Measurements from ENCODE around the gene KRT2. TPM values are rescaled to one million over a fixed set of nuclear protein-coding genes. Genes with fewer than 3 reads are reported as not detected.

KRT2 gene
- not detected in 2 replicates for total RNA-seq

GRCh38 chr12:52651726-52652261 lies at the start of gene KRT2:
Gene KRT2 (minus strand): TSS chr12:52652211. CDS start chr12:52652142, 69 bp downstream.
- no peak for DNase-seq (ENCODE audit: low read depth)
- TF ChIP-seq CTCF (conservative IDR thresholded peaks at IDR 0.05; ENCODE audit: low read depth, low read length): no peak
- H3K4me3 ChIP-seq (ENCODE audit: low read depth, low read length): no peak within 1 kb of the TSS

- H3K4me3 ChIP-seq (ENCODE audit: low read depth, low read length): no peak overlapping the region
- no peak for TF ChIP-seq CTCF (conservative IDR thresholded peaks at IDR 0.05; ENCODE audit: low read depth, low read length)
- DNase-seq (ENCODE audit: low read depth): no peak
Measured at GRCh38 chr12:52701281-52701680, 49.3 kb upstream of the KRT2 start.

GRCh38 chr12:52699960-52700359 lies 47.9 kb upstream of the KRT2 start:
- no peak for TF ChIP-seq CTCF (conservative IDR thresholded peaks at IDR 0.05; ENCODE audit: low read depth, low read length)
- no peak for DNase-seq (ENCODE audit: low read depth)
- no peak overlapping the region for H3K4me3 ChIP-seq (ENCODE audit: low read depth, low read length)

- TF ChIP-seq CTCF (conservative IDR thresholded peaks at IDR 0.05; ENCODE audit: low read depth, low read length): no peak
- DNase-seq (ENCODE audit: low read depth): no peak
- H3K4me3 ChIP-seq (ENCODE audit: low read depth, low read length): no peak overlapping the region
Measured at GRCh38 chr12:52699373-52699772, 47.4 kb upstream of the KRT2 start.

GRCh38 chr12:52698651-52699340 lies 46.8 kb upstream of the KRT2 start:
- DNase-seq (ENCODE audit: low read depth): no peak
- no peak for TF ChIP-seq CTCF (conservative IDR thresholded peaks at IDR 0.05; ENCODE audit: low read depth, low read length)
- no peak overlapping the region for H3K4me3 ChIP-seq (ENCODE audit: low read depth, low read length)

GRCh38 chr12:52697058-52697582 lies 45.1 kb upstream of the KRT2 start:
- no peak for DNase-seq (ENCODE audit: low read depth)
- no peak overlapping the region for H3K4me3 ChIP-seq (ENCODE audit: low read depth, low read length)
- no peak for TF ChIP-seq CTCF (conservative IDR thresholded peaks at IDR 0.05; ENCODE audit: low read depth, low read length)

GRCh38 chr12:52696588-52696987 lies 44.6 kb upstream of the KRT2 start:
- H3K4me3 ChIP-seq (ENCODE audit: low read depth, low read length): no peak overlapping the region

More at GRCh38 chr12:52696588-52696987, 44.6 kb upstream of the KRT2 start:
- no peak for TF ChIP-seq CTCF (conservative IDR thresholded peaks at IDR 0.05; ENCODE audit: low read depth, low read length)
- DNase-seq (ENCODE audit: low read depth): no peak

Data from epithelial cell of proximal tubule (primary cell).